ENCODE data around the gene RAB15.

GRCh38 chr14:64946310-64947045, 25.7 kb downstream of the RAB15 start:
- TF ChIP-seq CTCF (IDR thresholded peaks at IDR 0.05) (no peak), EP300 (IDR thresholded peaks at IDR 0.05) (no peak), POLR2AphosphoS5 (IDR thresholded peaks at IDR 0.05) (no peak), POLR2A (IDR thresholded peaks at IDR 0.05) (no peak)

Data from stomach (tissue), 4 donors.